Measurements from ENCODE around the gene LTB4R2. TPM values are rescaled to one million over a fixed set of nuclear protein-coding genes. Genes with fewer than 3 reads are reported as not detected.

Gene LTB4R2
- total and polyA plus RNA-seq, 2 donors (not counting 3 experiments of a cell fraction or from before 2014, with no cell fraction given), result 5.5 to 13.1 TPM

GRCh38 chr14:24289649-24290280 lies 20.2 kb upstream of the LTB4R2 start:
- ChIA-PET POLR2A (no interaction called here), CTCF (interaction anchor here (0.8 to 3.5 kb wide), 3 partner anchors 18 to 74 kb away, joined by 3 to 16 read pairs (median 5); partner anchors contain the start of genes CIDEB and MDP1)
- no peak overlapping the region for H3K4me2 ChIP-seq (ENCODE audit: insufficient read depth, low read length)
- no peaks in the 10 kb centered on the region for H3K79me2 ChIP-seq (ENCODE audit: control insufficient read depth, insufficient read depth, low read length)
- no peak overlapping the region for H2AFZ ChIP-seq (ENCODE audit: low read depth, low read length)
- DNase-seq (ENCODE audit: low read depth, low spot score) (no peak), FAIRE-seq (no peak)
- no peaks in the 10 kb centered on the region for H4K20me1 ChIP-seq (replicated peaks; ENCODE audit: control insufficient read depth, extremely low read depth, insufficient read depth, low read length)
- dilution Hi-C loops (cut with MboI; ENCODE audit: extremely low pct_ligation_motif_present, low sequenced_read_pairs) (no loop called here), intact Hi-C loops (cut with micrococcal nuclease) (no loop called here)
- peaks cover 0 to 14% of the 10 kb centered on the region in 2 experiments for H3K36me3 ChIP-seq (ENCODE audit: control insufficient read depth in 2 of 2, extremely low read depth in 1 of 2, insufficient read depth in 2 of 2, low read length in 2 of 2)
- BruUV-seq (replicated peaks), result no TSS peak
- H3K4me1 ChIP-seq (ENCODE audit: control insufficient read depth, extremely low read depth, insufficient read depth, low read length), result no peaks in the 10 kb centered on the region
- TF ChIP-seq MAX (IDR thresholded peaks at IDR 0.05; ENCODE audit: insufficient read depth, insufficient read length), result no peak
- TF ChIP-seq POLR2AphosphoS5 (IDR thresholded peaks at IDR 0.05; ENCODE audit: insufficient read depth, low read depth, low read length), result no peak
- TF ChIP-seq CTCF (IDR thresholded peaks at IDR 0.05; ENCODE audit: extremely low read depth in 1 of 2, insufficient read depth in 1 of 2, low read depth in 1 of 2, low read length in 2 of 2), result no peak
- TF ChIP-seq JUN (IDR thresholded peaks at IDR 0.05; ENCODE audit: borderline replicate concordance, insufficient read depth, insufficient read length, low read depth), result no peak
- TF ChIP-seq EZH2 (IDR thresholded peaks at IDR 0.05; ENCODE audit: borderline replicate concordance, low read depth, low read length, severe bottlenecking), result no peak
- no peak for TF ChIP-seq FOS (IDR thresholded peaks at IDR 0.05; ENCODE audit: borderline replicate concordance, insufficient read depth, low read length)
- TF ChIP-seq MYC (IDR thresholded peaks at IDR 0.05; ENCODE audit: low read depth, low read length), result no peak
- no peak for TF ChIP-seq POLR2A (IDR thresholded peaks at IDR 0.05; ENCODE audit: low read depth, low read length)
- no peak for TF ChIP-seq GATA2 (IDR thresholded peaks at IDR 0.05; ENCODE audit: insufficient read depth, insufficient read length, low read depth, low read length)
- no peaks in the 10 kb centered on the region for H3K9me1 ChIP-seq (replicated peaks; ENCODE audit: control insufficient read depth, extremely low read depth, insufficient read depth, low read length)
- H3K27ac ChIP-seq (ENCODE audit: insufficient read depth, low read depth, low read length), result no peak overlapping the region
- no peaks in the 10 kb centered on the region for H3K27me3 ChIP-seq (ENCODE audit: control insufficient read depth in 2 of 2, insufficient read depth in 2 of 2, low read length in 2 of 2)
- H3K9ac ChIP-seq (replicated peaks; ENCODE audit: extremely low read depth, insufficient read depth, low read length), result no peak overlapping the region
- no peak overlapping the region for H3K4me3 ChIP-seq (replicated peaks in 1 of 3; ENCODE audit: insufficient read depth in 1 of 3, low read depth in 1 of 3, low read length in 3 of 3)
- H3K9me3 ChIP-seq (replicated peaks; ENCODE audit: control insufficient read depth, insufficient read depth, low read length), result no peaks in the 10 kb centered on the region

Data from endothelial cell of umbilical vein (primary cell).